Progenitor cell of endocrine pancreas (in vitro differentiated cells): ENCODE results near the gene SNX13. TPM values are rescaled to one million over a fixed set of nuclear protein-coding genes. Genes with fewer than 3 reads are reported as not detected.

Experiments
- DNase-seq: peaks from one replicate; pipeline ENCODE4 v3.0.0; 2021; ENCODE audit warnings: low spot score; ENCODE audit not compliant: unreplicated experiment
- H3K27ac Mint-ChIP-seq: 2 replicates; pipeline ENCODE4 v1.8.0; 2021; ENCODE audit warnings: mild to moderate bottlenecking, moderate library complexity, mixed read lengths
- H3K27me3 Mint-ChIP-seq: 2 replicates; pipeline ENCODE4 v1.8.0; 2021; ENCODE audit warnings: mixed read lengths
- H3K36me3 Mint-ChIP-seq: 2 replicates; pipeline ENCODE4 v1.8.0; 2022; ENCODE audit warnings: mixed read lengths; ENCODE audit not compliant: insufficient read depth
- H3K4me1 Mint-ChIP-seq: 2 replicates; pipeline ENCODE4 v1.8.0; 2021; ENCODE audit warnings: low read depth, mixed read lengths
- H3K4me3 Mint-ChIP-seq: 2 replicates; pipeline ENCODE4 v1.8.0; 2021; ENCODE audit warnings: low read depth, mild to moderate bottlenecking, moderate library complexity, mixed read lengths
- H3K9me3 Mint-ChIP-seq: 2 replicates; pipeline ENCODE4 v1.8.0; 2021; ENCODE audit warnings: low read depth, mixed read lengths
- CTCF ChIP-seq: fragments of 200-600 bp; sonication (generic); IDR thresholded peaks from one replicate; pipeline ENCODE4 v1.5.0; 2021; ENCODE audit warnings: antibody characterized with exemption, mild to moderate bottlenecking; ENCODE audit not compliant: unreplicated experiment
- total RNA-seq: library from RNA; stranded (reverse); gene quantifications from 2 replicates; pipeline ENCODE4 v1.2.1, GENCODE V29; 2021

The SNX13 gene
- total RNA-seq, 1 donor from 2014 or later, result 48.5 TPM

DNA sequence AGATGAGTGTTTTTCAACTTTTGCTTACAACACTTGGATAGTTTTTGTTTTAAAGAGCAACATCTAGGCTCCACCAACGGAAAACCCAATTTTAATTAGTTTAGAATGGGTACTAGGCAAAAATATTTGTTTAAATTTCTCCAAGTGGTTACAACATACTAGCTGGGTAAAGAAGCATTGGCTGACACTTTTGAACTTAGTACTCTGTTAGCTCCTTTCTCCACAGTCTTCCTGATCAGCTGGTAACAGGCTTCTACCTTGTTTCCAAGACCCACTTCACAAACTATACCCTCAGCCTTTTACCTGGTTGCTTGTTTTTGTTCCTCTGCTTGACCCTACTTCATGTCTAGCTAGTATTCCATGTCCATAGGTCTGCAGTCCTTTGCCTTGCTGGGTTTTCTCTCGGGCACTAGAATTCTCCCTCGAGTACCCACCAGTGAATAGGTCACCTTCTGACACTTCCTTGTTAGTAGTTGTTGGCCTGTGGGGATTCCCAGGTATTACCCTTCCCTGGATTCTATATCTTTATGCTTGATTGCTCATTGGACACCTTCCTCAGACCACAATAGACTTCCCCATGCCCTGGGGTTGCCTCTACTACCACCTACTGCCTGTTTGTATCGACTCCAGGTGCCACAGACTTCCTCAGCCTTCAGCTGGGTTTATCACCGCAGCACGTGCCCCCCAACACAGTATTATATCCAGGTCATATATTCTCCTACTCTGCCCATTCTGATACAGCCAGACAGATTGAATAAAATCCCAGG is 45.4 kb upstream of the SNX13 start:
- DNase-seq, result no peak
- Mint-ChIP-seq H3K4me1 (no peaks in the 10 kb centered on the region), H3K36me3 (no peaks in the 10 kb centered on the region), H3K4me3 (no peak overlapping the region), H3K27me3 (no peaks in the 10 kb centered on the region), H3K27ac (no peak overlapping the region), H3K9me3 (no peaks in the 10 kb centered on the region)
- TF ChIP-seq CTCF, result no peak

GRCh38 chr7:17984288-17984687 is 44.0 kb upstream of the SNX13 start:
- no peak overlapping the region for H3K4me3 Mint-ChIP-seq
- no peaks in the 10 kb centered on the region for H3K9me3 Mint-ChIP-seq
- no peak for DNase-seq
- no peaks in the 10 kb centered on the region for H3K27me3 Mint-ChIP-seq
- TF ChIP-seq CTCF, result no peak
- no peaks in the 10 kb centered on the region for H3K36me3 Mint-ChIP-seq
- H3K27ac Mint-ChIP-seq, result no peak overlapping the region
- no peaks in the 10 kb centered on the region for H3K4me1 Mint-ChIP-seq

DNA sequence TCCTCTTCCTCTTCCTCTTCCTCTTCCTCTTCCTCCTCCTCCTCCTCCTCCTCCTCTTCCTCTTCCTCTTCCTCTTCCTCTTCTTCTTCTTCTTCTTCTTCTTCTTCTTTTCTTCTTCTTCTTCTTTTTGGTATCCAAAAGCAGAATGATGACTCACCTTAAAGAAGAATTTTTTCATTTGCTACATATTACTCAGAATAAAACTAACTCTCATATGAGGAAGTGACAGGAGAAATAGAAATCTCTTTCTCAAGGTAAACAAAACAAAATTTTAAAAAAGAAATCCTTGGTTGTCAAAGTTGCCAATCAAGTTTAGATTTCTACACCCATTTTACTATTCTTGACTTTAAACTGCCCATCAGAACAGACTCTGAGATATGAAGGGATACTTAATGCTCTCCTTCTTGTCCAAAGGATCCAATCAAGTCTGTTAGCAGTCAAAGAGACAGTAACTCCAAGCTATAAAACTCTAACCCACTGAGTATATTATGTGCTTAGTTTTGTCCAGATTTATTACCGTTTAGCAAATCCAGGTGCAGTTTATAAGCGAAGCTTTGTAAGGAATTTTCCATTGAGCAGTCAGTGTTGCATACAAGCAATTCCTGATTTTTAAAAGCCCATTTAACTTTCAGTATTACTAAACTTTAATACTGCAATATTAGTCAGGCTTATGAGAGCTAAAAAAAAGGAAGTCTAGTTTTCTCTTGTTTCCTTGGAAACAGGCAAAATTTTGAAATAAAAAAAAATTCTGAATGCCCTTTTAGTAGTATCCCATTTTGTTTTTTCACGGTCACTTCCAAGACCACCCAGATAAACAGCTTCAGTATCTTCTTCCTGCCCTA is 43.1 kb upstream of the SNX13 start:
- no peak for DNase-seq
- no peaks in the 10 kb centered on the region for H3K27me3 Mint-ChIP-seq
- no peaks in the 10 kb centered on the region for H3K36me3 Mint-ChIP-seq
- no peak overlapping the region for H3K4me3 Mint-ChIP-seq
- TF ChIP-seq CTCF, result no peak
- no peaks in the 10 kb centered on the region for H3K9me3 Mint-ChIP-seq
- no peak overlapping the region for H3K27ac Mint-ChIP-seq
- H3K4me1 Mint-ChIP-seq, result no peaks in the 10 kb centered on the region

GRCh38 chr7:17976952-17977351 is 36.7 kb upstream of the SNX13 start:
- TF ChIP-seq CTCF, result no peak
- no peak overlapping the region for H3K4me3 Mint-ChIP-seq
- no peak overlapping the region for H3K27ac Mint-ChIP-seq
- no peaks in the 10 kb centered on the region for H3K27me3 Mint-ChIP-seq
- no peaks in the 10 kb centered on the region for H3K36me3 Mint-ChIP-seq
- peaks cover 5% of the 10 kb centered on the region for H3K9me3 Mint-ChIP-seq
- H3K4me1 Mint-ChIP-seq, result no peaks in the 10 kb centered on the region
- DNase-seq, result no peak

DNA sequence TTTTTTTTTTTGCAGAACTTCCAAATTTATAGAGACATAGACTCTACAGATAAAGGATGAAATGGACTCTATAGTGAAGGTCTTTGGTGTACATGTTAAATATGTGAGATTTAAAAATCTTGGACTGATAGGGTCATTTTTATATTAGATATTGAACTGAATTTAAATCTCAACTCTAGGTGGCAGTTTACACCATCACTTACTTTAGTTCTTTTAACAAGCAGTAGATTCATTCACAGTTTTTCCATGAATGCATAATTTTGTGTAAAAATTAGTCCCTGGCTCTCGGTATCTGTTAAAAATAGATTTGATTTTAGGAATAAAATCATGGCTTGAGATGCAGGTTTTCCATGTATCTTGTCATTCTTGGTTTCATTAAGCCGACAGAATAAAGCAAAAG is 31.1 kb upstream of the SNX13 start:
- DNase-seq, result no peak
- no peak overlapping the region for H3K27ac Mint-ChIP-seq
- H3K36me3 Mint-ChIP-seq, result no peaks in the 10 kb centered on the region
- peaks cover 14% of the 10 kb centered on the region for H3K4me1 Mint-ChIP-seq
- H3K4me3 Mint-ChIP-seq, result no peak overlapping the region
- no peaks in the 10 kb centered on the region for H3K9me3 Mint-ChIP-seq
- no peak for TF ChIP-seq CTCF
- H3K27me3 Mint-ChIP-seq, result no peaks in the 10 kb centered on the region
